Measurements from ENCODE around the gene PHF19. TPM values are rescaled to one million over a fixed set of nuclear protein-coding genes. Genes with fewer than 3 reads are reported as not detected.

The PHF19 gene
- total and polyA plus RNA-seq, 8 donors, result 37.0 to 55.0 (median 45.7) TPM

DNA sequence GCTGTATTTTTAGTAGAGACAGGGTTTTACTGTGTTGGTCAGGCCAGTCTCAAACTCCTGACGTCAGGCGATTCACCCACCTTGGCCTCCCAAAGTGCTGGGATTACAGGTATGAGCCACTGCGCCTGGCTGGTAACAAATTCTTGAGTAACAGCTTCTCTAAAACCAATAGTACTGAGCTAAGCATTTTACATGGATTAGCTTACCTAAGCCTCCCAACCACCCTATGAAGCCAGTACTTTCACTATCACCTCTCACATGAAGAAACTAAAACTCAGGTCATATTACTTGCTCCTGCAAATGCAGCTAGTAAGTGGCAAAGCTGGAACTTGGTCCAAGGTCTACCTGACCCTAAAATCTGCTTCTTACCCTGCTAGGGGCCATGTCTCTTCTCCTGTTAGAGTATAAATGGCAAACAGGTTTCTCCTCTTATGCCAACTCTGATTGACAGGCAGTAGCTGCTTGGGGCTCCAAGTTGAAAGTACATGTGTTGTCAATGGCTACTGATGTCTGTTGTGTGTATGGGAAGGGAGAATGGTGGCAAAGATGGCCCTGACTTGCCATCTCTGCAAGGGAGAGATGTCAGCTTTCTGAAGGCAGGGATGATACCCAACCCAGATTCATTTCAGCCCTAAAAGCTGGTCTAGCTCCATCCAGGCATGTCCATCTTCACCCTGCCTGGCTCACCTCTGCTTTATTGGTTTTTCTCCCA, 4.0 kb downstream of the PHF19 start:
- H3K27me3 ChIP-seq, result no peaks in the 10 kb centered on the region
- no peak for ATAC-seq

DNA sequence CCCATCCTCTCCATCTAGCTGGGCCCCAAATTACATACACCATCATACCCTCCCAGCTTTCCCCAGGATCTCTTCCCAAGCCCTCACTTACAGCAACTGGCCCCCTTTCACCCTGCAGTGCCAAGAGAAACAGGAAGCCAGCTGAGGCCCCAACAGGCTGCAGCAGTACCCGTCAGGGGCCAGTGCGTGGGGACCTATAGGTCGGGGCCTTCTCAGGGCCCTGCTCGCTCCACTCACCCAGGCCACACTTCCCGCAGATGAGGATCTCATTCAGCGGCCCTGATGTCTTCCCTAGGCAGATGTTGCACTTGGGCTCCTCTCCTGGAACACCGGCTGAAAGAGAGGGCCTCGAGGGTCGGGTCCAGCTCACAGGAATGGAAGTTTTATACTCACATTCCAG, 6.8 kb downstream of the PHF19 start:
- TF ChIP-seq, protein P1, sequence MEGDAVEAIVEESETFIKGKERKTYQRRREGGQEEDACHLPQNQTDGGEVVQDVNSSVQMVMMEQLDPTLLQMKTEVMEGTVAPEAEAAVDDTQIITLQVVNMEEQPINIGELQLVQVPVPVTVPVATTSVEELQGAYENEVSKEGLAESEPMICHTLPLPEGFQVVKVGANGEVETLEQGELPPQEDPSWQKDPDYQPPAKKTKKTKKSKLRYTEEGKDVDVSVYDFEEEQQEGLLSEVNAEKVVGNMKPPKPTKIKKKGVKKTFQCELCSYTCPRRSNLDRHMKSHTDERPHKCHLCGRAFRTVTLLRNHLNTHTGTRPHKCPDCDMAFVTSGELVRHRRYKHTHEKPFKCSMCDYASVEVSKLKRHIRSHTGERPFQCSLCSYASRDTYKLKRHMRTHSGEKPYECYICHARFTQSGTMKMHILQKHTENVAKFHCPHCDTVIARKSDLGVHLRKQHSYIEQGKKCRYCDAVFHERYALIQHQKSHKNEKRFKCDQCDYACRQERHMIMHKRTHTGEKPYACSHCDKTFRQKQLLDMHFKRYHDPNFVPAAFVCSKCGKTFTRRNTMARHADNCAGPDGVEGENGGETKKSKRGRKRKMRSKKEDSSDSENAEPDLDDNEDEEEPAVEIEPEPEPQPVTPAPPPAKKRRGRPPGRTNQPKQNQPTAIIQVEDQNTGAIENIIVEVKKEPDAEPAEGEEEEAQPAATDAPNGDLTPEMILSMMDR (IDR thresholded peaks at IDR 0.05), result no peak
- intact Hi-C loops (cut with DNase I), result loop anchor here in 1 of 2 donors (5.0 kb wide), 1 partner anchor 67 kb away; no protein-coding TSS in a partner anchor
- Histone ChIP-seq H3K27ac (peak overlapping the region in 1 of 2 donors; percentile 5), H3K27me3 (no peaks in the 10 kb centered on the region), H3K36me3 (peaks cover 0 to 37% of the 10 kb centered on the region in 2 donors), H3K4me3 (no peak overlapping the region), H3K9me3 (no peaks in the 10 kb centered on the region), H3K4me1 (peaks cover 0 to 32% of the 10 kb centered on the region in 2 donors)
- DNase-seq (peak in 1 of 4 donors; percentile 76), ATAC-seq (no peak)

More for the DNA sequence above, 4.0 kb downstream of the PHF19 start:
- intact Hi-C loops (cut with DNase I), result loop anchor here in 1 of 2 donors (5.0 kb wide), 1 partner anchor 64 kb away; no protein-coding TSS in a partner anchor
- Histone ChIP-seq H3K36me3 (peaks cover 0 to 23% of the 10 kb centered on the region in 2 donors), H3K4me1 (peaks cover 2 to 43% of the 10 kb centered on the region in 2 donors), H3K9me3 (no peaks in the 10 kb centered on the region), H3K4me3 (no peak overlapping the region), H3K27ac (peak overlapping the region in 1 of 2 donors; percentile 28)
- no peak for DNase-seq
- TF ChIP-seq, protein P1 (IDR thresholded peaks at IDR 0.05), result no peak

DNA sequence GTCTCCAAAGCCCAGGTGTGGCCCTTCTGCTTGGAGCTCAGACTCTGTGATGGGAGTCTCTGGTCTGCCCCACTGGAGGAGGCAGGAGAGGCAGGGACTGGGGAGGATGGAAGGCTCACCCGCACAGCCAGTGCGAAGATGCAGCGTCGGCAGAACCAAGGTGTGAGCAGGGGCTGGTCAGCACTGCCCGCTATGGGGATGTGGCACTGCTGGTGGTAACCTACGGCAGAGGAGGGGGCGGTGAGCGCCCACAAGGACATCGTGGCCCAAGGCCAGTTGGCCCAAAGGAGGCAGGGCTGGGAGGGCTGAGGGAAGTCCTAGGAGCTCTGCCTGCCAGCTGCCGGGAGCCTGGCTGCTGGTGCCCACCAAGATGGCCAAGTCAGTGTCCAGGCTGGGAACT, 7.3 kb downstream of the PHF19 start:
- TF ChIP-seq, protein P1 (IDR thresholded peaks at IDR 0.05), result no peak
- peak overlapping the region in 1 of 2 donors; percentile 63 for H3K4me3 ChIP-seq
- H3K27ac ChIP-seq, result peak overlapping the region in 1 of 2 donors; percentile 84
- no peaks in the 10 kb centered on the region for H3K27me3 ChIP-seq
- peak in 1 of 4 donors; percentile 77 for DNase-seq
- H3K36me3 ChIP-seq, result peaks cover 0 to 38% of the 10 kb centered on the region in 2 donors
- H3K4me1 ChIP-seq, result peaks cover 0 to 27% of the 10 kb centered on the region in 2 donors
- intact Hi-C loops (cut with DNase I), result loop anchor here in 1 of 2 donors (5.0 kb wide), 1 partner anchor 68 kb away; no protein-coding TSS in a partner anchor
- no peaks in the 10 kb centered on the region for H3K9me3 ChIP-seq
- no peak for ATAC-seq

DNA sequence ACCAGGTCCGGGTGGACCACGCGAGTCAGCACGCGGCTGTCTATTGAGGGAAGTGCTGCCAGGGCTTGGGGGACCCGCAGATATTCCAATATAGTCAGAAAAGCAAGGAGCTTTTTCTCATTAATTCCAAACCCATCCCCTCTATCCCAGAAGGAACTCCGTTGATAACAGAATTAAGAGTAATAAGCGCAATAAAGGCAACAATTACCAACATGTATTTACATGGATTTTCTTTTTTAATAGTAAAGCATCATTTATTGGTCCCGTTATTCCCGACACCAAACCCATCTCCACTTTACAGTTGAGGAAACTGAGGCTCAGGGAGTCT, 7.7 kb downstream of the PHF19 start:
- Histone ChIP-seq H3K9me3 (no peaks in the 10 kb centered on the region), H3K4me3 (peak overlapping the region; percentile 42 to 63), H3K36me3 (peaks cover 0 to 38% of the 10 kb centered on the region in 2 donors), H3K27me3 (no peaks in the 10 kb centered on the region), H3K27ac (peak overlapping the region; percentile 84 to 87), H3K4me1 (peaks cover 0 to 27% of the 10 kb centered on the region in 2 donors)
- TF ChIP-seq, protein P1 (IDR thresholded peaks at IDR 0.05), result no peak
- intact Hi-C loops (cut with DNase I), result no loop called here
- no peak for DNase-seq
- no peak for ATAC-seq

DNA sequence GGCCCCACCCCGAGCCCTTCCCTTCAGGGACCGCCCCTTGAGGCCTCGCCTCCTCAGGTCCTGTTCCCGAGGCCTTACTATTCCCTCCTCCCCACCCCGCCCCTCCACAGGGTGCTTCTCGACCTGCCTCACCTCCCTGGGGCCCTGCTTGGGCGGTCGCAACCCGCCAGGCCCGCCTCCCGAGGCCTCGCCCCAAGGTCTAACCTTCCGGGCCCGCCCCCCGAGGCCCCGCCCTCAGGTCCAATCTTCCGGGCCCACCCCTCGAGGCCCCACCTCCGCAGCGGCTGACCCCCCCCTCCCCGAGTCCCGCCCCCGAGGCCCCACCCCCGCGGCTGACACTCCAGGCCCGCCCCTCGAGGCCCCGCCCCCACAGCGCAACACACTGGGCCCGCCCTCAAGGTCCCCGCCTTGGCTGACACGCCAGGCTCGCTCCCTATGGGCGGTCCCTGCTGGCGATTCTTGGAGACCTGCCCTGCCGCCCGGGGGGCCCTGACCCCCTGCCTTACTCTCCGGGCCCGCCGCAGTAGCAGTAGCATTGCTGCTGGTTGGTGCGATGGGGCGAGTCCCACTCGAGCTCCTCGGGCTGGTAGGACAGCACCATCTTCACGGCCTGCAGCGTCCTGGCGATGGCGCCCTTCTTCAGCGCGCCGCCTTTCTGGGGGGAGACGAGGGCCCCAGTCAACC, 8.2 kb downstream of the PHF19 start:
- H3K4me3 ChIP-seq, result peak overlapping the region; percentile 42 to 63
- intact Hi-C loops (cut with DNase I), result no loop called here
- TF ChIP-seq, protein P1 (IDR thresholded peaks at IDR 0.05), result no peak
- peak overlapping the region; percentile 84 to 87 for H3K27ac ChIP-seq
- peaks cover 0 to 26% of the 10 kb centered on the region in 2 donors for H3K4me1 ChIP-seq
- peaks cover 0 to 38% of the 10 kb centered on the region in 2 donors for H3K36me3 ChIP-seq
- no peaks in the 10 kb centered on the region for H3K9me3 ChIP-seq
- no peaks in the 10 kb centered on the region for H3K27me3 ChIP-seq
- DNase-seq (peak; percentile 85 to 100 (median 97)), ATAC-seq (peak; percentile 96)

Data from left lung (tissue), 10 donors.